MG63 (cell line): ENCODE measurements around the gene FAM216B. TPM values are rescaled to one million over a fixed set of nuclear protein-coding genes. Genes with fewer than 3 reads are reported as not detected.
"Not testable (repeated sequence)": the region's sequence is repeated elsewhere in the genome, so short reads cannot be mapped to it uniquely, and the experiment has no call there.

Source experiments
- DNase-seq: peaks from one replicate; pipeline ENCODE4 v3.0.0-alpha.2; 2020
- H3K27me3 ChIP-seq: fragments of 250-450 bp; sonication (Bioruptor Pico); 2 replicates; pipeline ENCODE4 v1.5.1; 2020; ENCODE audit warnings: mild to moderate bottlenecking, moderate library complexity
- H3K36me3 ChIP-seq: fragments of 250-450 bp; sonication (Bioruptor Pico); 2 replicates; pipeline ENCODE4 v1.5.1; 2020; ENCODE audit warnings: mild to moderate bottlenecking, moderate library complexity
- H3K4me3 ChIP-seq: fragments of 250-450 bp; sonication (Bioruptor Pico); 2 replicates; pipeline ENCODE4 v1.5.1; 2020; ENCODE audit warnings: mild to moderate bottlenecking, moderate library complexity
- H3K9me3 ChIP-seq: fragments of 250-450 bp; sonication (Bioruptor Pico); 2 replicates; pipeline ENCODE4 v1.5.1; 2020; ENCODE audit warnings: mild to moderate bottlenecking, moderate library complexity
- total RNA-seq: library from RNA; depleted of rRNA; stranded (reverse); fragments of >200 nt; shearing (Covaris generic); gene quantifications from 2 replicates; pipeline ENCODE4 v1.2.3, GENCODE V29; 2014; ENCODE audit warnings: low replicate concordance

Gene FAM216B
- total RNA-seq, 1 experiment from 2014 or later, result not detected

DNA sequence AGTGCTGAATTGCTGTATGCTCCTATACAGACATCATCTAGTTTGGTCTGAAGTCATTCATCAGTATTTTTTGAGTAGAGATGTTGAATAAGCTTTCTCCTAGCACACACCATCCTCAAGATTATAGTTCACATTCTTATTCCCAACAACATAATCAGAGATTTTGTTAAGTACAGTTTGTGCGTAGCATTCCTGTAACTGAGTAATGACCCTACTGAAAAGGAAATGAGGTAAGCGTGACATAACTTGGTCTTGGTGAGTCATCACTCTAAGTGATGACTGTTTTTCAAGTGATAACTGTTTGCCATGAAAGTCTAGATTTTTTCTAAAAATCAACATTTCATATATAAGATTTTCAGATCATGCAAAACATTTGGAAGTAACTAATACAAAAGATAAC is 18.5 kb upstream of the FAM216B start:
- no peak for DNase-seq
- no peak overlapping the region for H3K4me3 ChIP-seq
- no peaks in the 10 kb centered on the region for H3K36me3 ChIP-seq
- H3K27me3 ChIP-seq, result no peaks in the 10 kb centered on the region
- no peaks in the 10 kb centered on the region; the same call in 1 of the 2 replicates for H3K9me3 ChIP-seq

DNA sequence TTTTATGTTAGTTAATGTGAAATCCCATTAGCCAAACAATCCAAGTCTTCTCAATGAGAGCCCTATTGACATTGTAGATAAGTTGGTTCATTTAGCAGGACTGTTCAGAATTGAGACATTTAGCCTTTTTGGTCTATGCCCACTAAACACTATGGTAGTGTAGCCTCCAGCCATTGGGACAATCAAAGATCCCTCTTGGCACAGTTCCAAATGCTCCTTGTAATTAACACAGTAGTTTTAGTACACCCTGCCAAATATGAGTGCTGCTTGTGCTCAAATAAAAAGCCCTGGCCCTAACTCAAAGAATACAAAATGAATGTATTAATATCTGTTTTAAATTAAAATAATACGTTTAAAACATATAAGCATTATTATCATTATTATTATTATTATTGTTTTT is 15.4 kb upstream of the FAM216B start:
- Histone ChIP-seq H3K4me3 (no peak overlapping the region), H3K27me3 (no peaks in the 10 kb centered on the region), H3K9me3 (no peaks in the 10 kb centered on the region; the same call in 1 of the 2 replicates), H3K36me3 (no peaks in the 10 kb centered on the region)
- no peak for DNase-seq

DNA sequence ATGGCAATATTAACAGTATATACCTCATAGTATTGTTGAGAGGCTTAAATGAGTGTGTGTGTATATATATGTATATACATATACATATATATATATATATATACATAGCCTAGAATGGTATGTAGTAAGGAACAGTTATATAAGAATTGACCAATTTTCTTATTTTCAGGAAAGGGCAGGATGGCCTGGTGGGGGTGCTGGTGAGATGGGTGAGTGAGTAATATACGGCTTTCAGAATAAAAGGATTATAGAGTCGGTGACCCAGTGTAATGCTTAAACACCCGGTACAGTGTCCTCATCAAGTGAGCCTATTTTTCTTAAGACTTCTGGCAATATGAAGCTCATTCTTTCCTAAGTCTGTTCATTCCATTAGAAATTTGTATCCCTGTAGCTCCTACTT is 11.7 kb upstream of the FAM216B start:
- Histone ChIP-seq H3K36me3 (no peaks in the 10 kb centered on the region), H3K4me3 (no peak overlapping the region), H3K27me3 (no peaks in the 10 kb centered on the region), H3K9me3 (peaks cover 2% of the 10 kb centered on the region; the same call in 1 of the 2 replicates)
- DNase-seq, result no peak

DNA sequence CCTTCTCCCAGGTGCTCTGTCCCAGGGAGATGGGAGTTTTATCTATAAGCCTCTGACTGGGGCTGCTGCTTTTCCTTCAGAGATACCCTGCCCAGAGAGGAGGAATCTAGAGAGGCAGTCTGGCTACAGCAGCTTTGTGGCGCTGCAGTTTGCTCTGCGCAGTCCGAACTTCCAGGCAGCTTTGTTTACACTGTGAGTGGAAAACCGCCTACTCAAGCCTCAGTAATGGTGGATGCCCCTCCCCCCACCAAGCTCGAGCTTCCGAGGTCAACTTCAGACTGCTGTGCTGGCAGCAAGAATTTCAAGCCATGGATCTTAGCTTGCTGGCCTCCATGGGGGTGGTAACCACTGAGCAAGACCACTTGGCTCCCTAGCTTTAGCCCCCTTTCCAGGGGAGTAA is 4.8 kb upstream of the FAM216B start:
- not testable (repeated sequence) for DNase-seq, H3K27me3 ChIP-seq, H3K4me3 ChIP-seq, H3K9me3 ChIP-seq, H3K36me3 ChIP-seq

DNA sequence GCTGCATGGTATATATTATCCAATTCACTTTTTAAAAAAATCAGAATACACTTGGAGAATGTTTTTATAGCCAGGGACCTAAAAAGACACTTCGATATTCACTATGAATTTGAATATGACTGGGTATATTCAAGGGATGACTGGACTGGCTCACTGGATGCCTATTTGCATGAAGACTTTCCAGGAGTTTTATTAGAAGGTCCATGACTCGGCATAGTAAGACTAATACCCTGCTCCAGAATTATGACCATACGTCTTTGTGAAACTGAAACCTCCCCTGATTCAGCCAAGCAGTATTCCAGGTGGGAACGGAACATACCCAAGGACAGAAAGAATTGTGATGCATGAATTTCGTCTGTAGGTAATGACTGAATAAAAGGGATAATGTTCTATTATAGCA is 3.9 kb upstream of the FAM216B start:
- no peak overlapping the region for H3K4me3 ChIP-seq
- H3K36me3 ChIP-seq, result no peaks in the 10 kb centered on the region
- DNase-seq, result no peak
- H3K9me3 ChIP-seq, result no peaks in the 10 kb centered on the region
- no peaks in the 10 kb centered on the region for H3K27me3 ChIP-seq

DNA sequence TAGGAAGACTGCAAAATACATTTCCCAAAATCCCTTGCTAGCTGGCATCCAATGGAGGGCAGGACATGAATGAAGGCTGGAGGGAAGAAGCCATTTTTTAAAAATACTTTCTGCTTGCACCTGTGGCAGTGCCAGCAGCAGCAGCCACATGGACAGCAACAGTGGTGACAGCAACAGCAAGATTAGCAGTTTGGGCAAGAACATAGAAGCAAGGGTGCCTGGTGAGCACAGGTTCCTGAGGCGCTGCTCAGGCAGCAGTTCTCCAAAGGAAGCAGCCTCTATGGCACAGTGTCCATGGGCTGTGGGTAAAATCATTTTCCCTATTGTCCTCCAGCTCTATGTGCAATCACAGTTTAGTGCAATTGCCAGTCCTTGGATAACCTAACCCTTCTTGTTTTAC is 1.3 kb upstream of the FAM216B start:
- no peaks in the 10 kb centered on the region for H3K36me3 ChIP-seq
- DNase-seq, result no peak
- no peaks in the 10 kb centered on the region for H3K9me3 ChIP-seq
- H3K4me3 ChIP-seq, result no peak overlapping the region
- no peaks in the 10 kb centered on the region for H3K27me3 ChIP-seq

DNA sequence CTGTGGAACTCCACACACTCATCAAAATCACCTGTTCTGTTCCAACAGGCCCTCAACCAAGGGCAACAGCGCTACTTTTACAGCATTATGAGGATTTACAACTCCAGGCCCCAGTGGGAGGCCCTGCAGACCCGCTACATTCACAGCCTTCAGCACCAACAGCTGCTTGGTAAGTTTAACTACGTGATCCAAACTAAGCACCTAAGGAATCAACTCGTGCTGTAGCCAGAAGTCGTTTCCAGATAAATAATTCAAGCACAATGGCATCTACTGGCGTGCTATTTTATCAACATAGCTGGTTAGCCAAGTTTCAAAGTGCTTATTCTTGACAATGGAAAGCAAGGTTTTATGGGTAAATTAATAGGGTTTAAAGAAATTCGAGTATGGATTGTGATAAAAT is 5.3 kb downstream of the FAM216B start:
- Histone ChIP-seq H3K9me3 (0 out of 2 replicates have a peak, but pooled peaks cover 2% of the 10 kb centered on the region), H3K4me3 (no peak overlapping the region), H3K27me3 (no peaks in the 10 kb centered on the region), H3K36me3 (no peaks in the 10 kb centered on the region)
- no peak for DNase-seq

DNA sequence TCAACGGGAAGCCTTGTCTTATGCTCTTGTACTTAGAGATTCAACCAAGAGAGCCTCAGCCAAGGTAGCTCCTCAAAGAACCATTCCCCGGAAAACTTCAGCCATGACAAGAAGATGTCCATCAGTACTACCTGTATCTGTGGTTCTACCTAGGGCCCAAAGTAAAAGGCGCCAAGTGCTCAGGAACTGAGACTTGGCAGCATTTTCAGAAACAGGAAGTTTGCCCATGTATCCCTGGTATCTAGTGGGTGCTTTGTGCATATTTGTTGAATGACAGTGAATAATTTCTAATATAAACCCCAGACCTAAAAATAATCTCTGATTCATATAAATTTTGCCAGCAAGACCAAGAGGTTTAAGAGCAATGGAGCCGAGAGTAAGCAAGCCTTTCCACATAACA is 7.2 kb downstream of the FAM216B start:
- Histone ChIP-seq H3K36me3 (no peaks in the 10 kb centered on the region), H3K4me3 (no peak overlapping the region), H3K27me3 (no peaks in the 10 kb centered on the region), H3K9me3 (0 out of 2 replicates have a peak, but pooled peaks cover 2% of the 10 kb centered on the region)
- peak; percentile 4 for DNase-seq

DNA sequence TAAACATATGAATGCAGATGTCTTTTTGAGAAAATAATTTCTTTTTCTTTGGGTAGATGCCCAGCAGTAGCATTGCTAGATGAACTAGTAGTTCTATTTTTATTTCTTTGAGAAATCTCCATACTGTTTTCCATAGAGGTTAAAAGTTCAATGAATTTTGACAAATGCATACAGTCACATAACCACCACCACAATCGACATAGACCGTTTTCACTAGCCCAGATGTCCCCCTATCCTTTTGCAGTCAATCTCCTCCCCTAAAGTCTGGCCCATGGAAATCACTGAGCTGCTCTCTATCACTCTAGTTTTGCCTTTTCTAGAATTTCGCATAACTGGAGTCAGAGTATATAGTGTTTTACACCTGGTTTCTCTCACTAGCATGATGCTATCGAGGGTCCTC is 10.8 kb downstream of the FAM216B start:
- Histone ChIP-seq H3K27me3 (no peaks in the 10 kb centered on the region), H3K9me3 (0 out of 2 replicates have a peak, but pooled peaks cover 2% of the 10 kb centered on the region), H3K4me3 (no peak overlapping the region), H3K36me3 (no peaks in the 10 kb centered on the region)
- no peak for DNase-seq

DNA sequence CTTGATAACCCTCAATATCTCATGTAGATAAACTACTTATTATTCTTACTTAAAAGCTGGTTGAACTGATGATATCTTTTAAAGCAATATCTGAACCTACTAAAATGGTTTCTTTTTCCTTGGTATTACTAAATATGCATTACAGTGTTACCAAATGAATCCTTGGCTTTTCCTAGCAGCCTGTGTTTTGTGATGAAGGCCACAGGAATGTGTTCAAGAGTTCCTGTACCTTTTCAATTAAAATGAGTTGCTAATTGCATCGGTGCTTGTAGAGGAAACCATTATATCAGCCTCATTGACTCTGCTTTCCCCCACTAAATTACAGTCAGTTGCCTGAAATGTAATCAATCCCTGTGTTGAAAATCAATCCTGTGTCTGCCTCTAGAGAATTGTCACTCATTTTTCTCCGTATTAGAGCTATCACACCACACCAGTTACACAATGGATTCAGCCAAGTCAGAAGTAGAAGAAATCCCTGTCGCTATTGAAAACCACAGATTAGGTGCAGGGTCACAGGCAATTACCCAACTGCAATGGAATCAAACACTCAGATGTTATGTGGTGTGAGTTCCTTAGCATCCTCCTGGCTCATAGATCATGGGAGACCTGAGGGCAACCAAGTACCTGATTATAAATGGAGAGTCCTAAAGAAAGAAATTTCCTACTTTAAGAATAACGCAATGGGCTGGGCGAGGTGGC is 13.3 kb downstream of the FAM216B start:
- no peak for DNase-seq
- H3K27me3 ChIP-seq, result no peaks in the 10 kb centered on the region

DNA sequence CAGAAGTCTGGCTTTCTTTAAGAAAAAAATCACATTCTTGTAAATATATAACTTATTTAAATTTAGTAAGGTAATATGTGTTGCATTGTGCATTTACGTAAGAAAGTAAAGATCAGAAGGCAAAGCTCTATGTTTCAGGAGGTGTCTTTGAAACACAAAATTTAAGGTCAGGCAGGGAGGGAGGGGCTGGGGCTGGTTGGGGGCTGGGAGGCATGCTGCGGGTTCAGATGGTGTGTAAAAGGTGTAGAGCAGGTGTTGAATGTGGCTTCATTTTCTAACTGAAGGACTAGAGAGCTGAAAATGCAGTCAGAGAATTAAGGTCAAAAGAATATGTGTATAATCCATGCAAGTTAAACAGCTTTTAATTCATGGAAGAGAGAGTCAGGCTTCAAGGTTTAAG is 14.3 kb downstream of the FAM216B start:
- H3K9me3 ChIP-seq, result no peaks in the 10 kb centered on the region
- H3K27me3 ChIP-seq, result no peaks in the 10 kb centered on the region
- H3K36me3 ChIP-seq, result no peaks in the 10 kb centered on the region
- H3K4me3 ChIP-seq, result no peak overlapping the region
- no peak for DNase-seq

More for the DNA sequence above, 13.3 kb downstream of the FAM216B start:
- H3K36me3 ChIP-seq, result no peaks in the 10 kb centered on the region
- H3K4me3 ChIP-seq, result no peak overlapping the region
- no peaks in the 10 kb centered on the region for H3K9me3 ChIP-seq

DNA sequence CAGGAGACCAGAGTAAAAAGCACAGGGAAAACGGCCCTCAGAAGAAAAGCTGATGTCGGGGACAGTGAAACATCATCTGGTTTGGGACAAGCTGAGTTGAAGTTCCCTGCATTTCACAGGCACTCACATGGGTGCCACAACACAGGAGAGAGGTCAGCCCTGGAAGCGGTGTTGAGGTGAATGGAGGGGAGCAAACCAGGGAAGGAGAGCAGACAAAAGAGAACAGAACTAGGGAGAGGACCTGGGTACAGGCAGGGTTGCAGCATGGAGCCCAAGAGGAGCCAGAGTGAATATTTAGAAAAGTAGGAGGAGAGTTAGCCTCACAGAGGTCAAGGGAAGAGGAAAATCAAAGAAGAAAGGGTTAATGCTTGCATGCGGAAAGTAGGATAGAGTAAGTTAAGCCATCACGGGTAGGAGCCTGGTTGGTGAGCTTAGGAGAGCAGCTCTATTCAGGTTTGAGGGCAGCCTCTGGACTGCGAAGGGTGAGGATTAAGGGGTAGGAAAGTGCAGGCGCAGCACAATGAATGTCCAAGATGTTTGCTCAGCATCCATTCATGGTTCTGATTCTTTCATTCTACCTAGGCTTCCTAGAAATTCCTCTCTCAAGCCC is 15.5 kb downstream of the FAM216B start:
- Histone ChIP-seq H3K36me3 (no peaks in the 10 kb centered on the region), H3K9me3 (no peaks in the 10 kb centered on the region), H3K27me3 (no peaks in the 10 kb centered on the region), H3K4me3 (no peak overlapping the region)
- DNase-seq, result no peak

DNA sequence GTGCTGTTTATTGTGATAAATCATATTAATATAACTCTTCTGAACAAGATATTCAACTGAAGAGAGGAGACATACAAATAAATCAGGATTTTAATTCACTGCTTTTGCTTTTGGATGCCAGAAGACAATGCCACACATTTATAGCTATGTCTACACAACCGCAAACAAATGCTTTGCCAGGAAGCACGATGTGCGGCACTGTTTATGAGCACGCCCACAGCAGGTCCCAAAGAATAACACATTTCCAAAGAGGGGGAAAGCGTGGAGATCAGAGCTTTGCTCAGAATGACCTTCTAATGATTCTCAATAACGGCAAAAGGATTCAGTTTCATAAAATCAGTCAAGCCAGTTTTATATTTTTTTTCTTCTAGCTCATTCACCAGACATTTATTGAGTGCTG is 16.7 kb downstream of the FAM216B start:
- no peaks in the 10 kb centered on the region for H3K27me3 ChIP-seq
- DNase-seq, result peak; percentile 38
- no peaks in the 10 kb centered on the region for H3K9me3 ChIP-seq
- H3K4me3 ChIP-seq, result no peak overlapping the region
- no peaks in the 10 kb centered on the region for H3K36me3 ChIP-seq

DNA sequence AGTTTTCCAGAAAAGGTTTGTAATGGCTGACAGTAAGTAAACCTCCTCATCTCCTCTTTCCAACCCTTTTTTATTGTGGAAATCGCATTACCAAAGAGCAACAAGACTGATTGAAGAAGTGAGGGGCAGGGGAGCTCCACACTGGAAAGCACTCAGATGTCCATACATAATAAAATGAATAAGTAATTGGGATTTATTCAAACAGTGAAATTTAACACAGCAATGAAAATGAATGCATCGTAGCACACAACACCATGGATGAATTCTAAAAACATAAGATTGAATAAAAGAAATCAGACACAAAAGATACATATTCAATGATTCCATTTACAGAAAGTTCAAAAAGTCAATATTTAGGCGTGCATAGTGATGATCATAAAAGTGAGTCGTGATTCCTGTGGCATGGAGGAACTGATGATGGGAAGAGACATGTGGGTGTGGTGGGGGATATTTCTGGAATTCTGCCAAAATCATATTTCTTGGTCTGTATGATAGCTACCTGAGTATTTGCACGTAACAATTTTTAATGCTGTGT is 18.8 kb downstream of the FAM216B start:
- Histone ChIP-seq H3K36me3 (no peaks in the 10 kb centered on the region), H3K27me3 (no peaks in the 10 kb centered on the region), H3K9me3 (no peaks in the 10 kb centered on the region), H3K4me3 (no peak overlapping the region)
- no peak for DNase-seq

DNA sequence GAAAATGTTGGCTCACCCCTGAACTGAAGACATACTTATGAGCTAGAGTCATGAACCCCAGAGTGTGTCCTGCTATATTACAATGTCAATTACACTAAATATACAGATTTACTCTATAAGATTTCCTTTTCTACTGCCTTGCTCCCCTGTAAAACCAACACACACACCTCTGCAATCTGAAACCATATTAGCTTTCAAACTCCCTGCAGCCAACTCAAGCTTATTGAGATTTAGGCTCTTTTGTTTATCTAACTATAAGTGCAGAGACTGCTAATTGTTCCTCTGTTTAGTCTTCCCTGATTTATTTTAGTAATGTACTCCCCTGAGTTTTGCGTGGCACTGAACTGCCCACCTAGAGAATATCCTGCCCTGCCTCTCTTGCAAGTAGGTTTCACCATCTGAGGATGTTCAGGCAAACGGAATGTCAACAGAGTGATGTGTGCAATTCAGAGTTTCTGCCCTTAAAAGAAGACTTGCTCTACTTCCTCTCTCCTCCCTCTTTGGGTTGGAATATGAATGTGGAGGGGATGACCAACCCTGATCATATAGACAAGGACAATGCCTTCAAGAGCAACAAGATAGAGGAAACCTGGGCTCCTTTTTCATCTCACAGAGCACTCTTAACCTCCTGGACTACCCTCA is 22.3 kb downstream of the FAM216B start:
- no peak for DNase-seq
- no peaks in the 10 kb centered on the region for H3K9me3 ChIP-seq
- H3K27me3 ChIP-seq, result no peaks in the 10 kb centered on the region
- no peaks in the 10 kb centered on the region for H3K36me3 ChIP-seq
- H3K4me3 ChIP-seq, result no peak overlapping the region

DNA sequence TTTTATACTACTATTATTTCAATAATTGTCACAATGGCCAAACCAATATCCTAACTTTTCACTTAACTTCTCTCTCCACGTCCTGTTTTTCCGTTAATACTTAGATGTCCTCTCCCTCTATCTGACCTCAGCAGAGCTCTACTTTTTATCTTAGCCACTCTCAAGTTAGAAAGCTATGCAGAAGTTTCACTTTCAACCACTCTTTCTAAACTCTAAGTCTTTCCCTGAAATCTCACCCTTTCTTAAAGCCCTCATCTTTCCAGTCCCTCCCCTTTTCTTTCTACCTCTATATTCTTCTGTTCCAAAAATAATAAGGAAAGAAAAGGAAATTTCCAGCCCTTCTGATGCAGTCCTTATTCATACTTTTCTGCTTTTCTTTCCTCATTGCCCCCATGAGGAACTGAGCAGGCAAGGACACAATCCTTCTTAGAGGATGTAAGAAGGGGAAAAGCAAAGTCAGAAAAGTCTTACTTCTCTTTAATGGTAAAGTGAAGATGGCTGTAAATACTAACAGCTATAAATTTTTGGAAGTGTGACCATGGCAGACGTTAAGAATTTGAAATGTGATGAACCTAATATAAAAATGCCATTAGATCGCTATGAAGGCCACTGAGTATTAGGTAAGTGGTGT is 23.0 kb downstream of the FAM216B start:
- Histone ChIP-seq H3K9me3 (no peaks in the 10 kb centered on the region), H3K27me3 (no peaks in the 10 kb centered on the region), H3K4me3 (no peak overlapping the region), H3K36me3 (no peaks in the 10 kb centered on the region)
- no peak for DNase-seq

DNA sequence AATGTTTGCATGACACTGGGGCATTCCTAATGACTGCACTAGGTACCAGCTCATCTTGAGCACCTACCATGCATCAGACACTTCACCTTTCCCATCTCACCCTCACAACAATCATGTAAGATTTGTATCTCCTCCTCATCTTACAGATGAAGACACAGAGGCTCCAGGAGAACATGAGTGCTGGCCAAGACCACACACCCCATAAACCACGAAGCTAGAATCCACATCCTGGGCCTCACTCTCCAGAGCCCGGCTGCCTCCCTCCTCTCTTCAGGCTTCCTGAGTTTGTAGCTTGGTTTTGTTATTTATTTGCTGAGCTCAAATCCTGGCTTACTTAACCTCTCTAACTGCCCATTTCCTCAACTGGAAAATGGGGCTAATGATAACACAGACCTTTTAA is 25.9 kb downstream of the FAM216B start:
- no peak overlapping the region for H3K4me3 ChIP-seq
- DNase-seq, result no peak

More for the DNA sequence above, 25.9 kb downstream of the FAM216B start:
- Histone ChIP-seq H3K9me3 (no peaks in the 10 kb centered on the region), H3K36me3 (no peaks in the 10 kb centered on the region), H3K27me3 (no peaks in the 10 kb centered on the region)
